ENCODE measurements around the gene ZNF699.

- TF ChIP-seq TAF1 (IDR thresholded peaks at IDR 0.05; ENCODE audit: low read depth), result no peak
- no peak for TF ChIP-seq RAD21 (conservative IDR thresholded peaks at IDR 0.05)
- TF ChIP-seq EP300 (conservative IDR thresholded peaks at IDR 0.05; ENCODE audit: poor library complexity, severe bottlenecking), result no peak
- TF ChIP-seq CTCF (IDR thresholded peaks at IDR 0.05; ENCODE audit: poor library complexity, severe bottlenecking), result no peak
- TF ChIP-seq POLR2AphosphoS5 (IDR thresholded peaks at IDR 0.05), result no peak
Measured at GRCh38 chr19:9306443-9306842, 3.2 kb downstream of the ZNF699 start.

All from neural cell (in vitro differentiated cells).